ENCODE measurements around the gene SLC6A20. TPM values are rescaled to one million over a fixed set of nuclear protein-coding genes. Genes with fewer than 3 reads are reported as not detected.

Gene SLC6A20
- total RNA-seq, 1 donor from 2014 or later, result not detected

GRCh38 chr3:45841420-45841756 lies 45.1 kb upstream of the SLC6A20 start:
- ChIA-PET CTCF (interaction anchor here (0.9 to 1.4 kb wide), 8 partner anchors 9 to 97 kb away, joined by 3 to 5 read pairs (median 3); no protein-coding TSS in a partner anchor), POLR2A (interaction anchor here (2.6 kb wide), 1 partner anchor 64 kb away, joined by 8 read pairs; no protein-coding TSS in a partner anchor)
- intact Hi-C loops (cut with micrococcal nuclease), result loop anchor here (5.0 to 10.0 kb wide), 4 partner anchors 51 to 693 kb away; partner anchors contain the start of gene FYCO1
- H3K4me3 Mint-ChIP-seq, result peak overlapping the region; percentile 97
- H3K36me3 Mint-ChIP-seq (ENCODE audit: low read depth), result peaks cover 10% of the 10 kb centered on the region
- H3K9me3 Mint-ChIP-seq, result no peaks in the 10 kb centered on the region
- peak overlapping the region; percentile 93 for H3K27ac Mint-ChIP-seq
- H3K27me3 Mint-ChIP-seq, result peaks cover 2% of the 10 kb centered on the region
- no peak for TF ChIP-seq CTCF (IDR thresholded peaks at IDR 0.05)
- DNase-seq (no peak), ATAC-seq (ENCODE audit: low read depth) (peak; percentile 26)
- peaks cover 25% of the 10 kb centered on the region for H3K4me1 Mint-ChIP-seq

GRCh38 chr3:45838466-45838865 lies 42.1 kb upstream of the SLC6A20 start:
- ChIA-PET POLR2A (no interaction called here), CTCF (no interaction called here)
- H3K36me3 Mint-ChIP-seq (ENCODE audit: low read depth), result peaks cover 26% of the 10 kb centered on the region
- no peak overlapping the region for H3K27ac Mint-ChIP-seq
- DNase-seq, result no peak
- TF ChIP-seq CTCF (IDR thresholded peaks at IDR 0.05), result no peak
- H3K4me1 Mint-ChIP-seq, result peaks cover 20% of the 10 kb centered on the region
- intact Hi-C loops (cut with micrococcal nuclease), result no loop called here
- no peak for ATAC-seq (ENCODE audit: low read depth)
- H3K27me3 Mint-ChIP-seq, result peaks cover 2% of the 10 kb centered on the region
- no peaks in the 10 kb centered on the region for H3K9me3 Mint-ChIP-seq
- no peak overlapping the region for H3K4me3 Mint-ChIP-seq

GRCh38 chr3:45832699-45833098 lies 36.4 kb upstream of the SLC6A20 start:
- ChIA-PET POLR2A (interaction anchor here (0.7 kb wide), 1 partner anchor 27 kb away, joined by 4 read pairs; no protein-coding TSS in a partner anchor), CTCF (interaction anchor here (1.7 kb wide), 1 partner anchor 8 kb away, joined by 4 read pairs; no protein-coding TSS in a partner anchor)
- DNase-seq, result no peak

GRCh38 chr3:45830121-45830520 lies 33.8 kb upstream of the SLC6A20 start:
- ChIA-PET CTCF (no interaction called here), POLR2A (no interaction called here)
- no peak for DNase-seq
- H3K27me3 Mint-ChIP-seq, result no peaks in the 10 kb centered on the region
- intact Hi-C loops (cut with micrococcal nuclease), result loop anchor here (5.0 kb wide), 1 partner anchor 318 kb away; no protein-coding TSS in a partner anchor
- H3K27ac Mint-ChIP-seq, result no peak overlapping the region
- H3K9me3 Mint-ChIP-seq, result no peaks in the 10 kb centered on the region
- TF ChIP-seq CTCF (IDR thresholded peaks at IDR 0.05), result no peak
- no peak overlapping the region for H3K4me3 Mint-ChIP-seq
- no peak for ATAC-seq (ENCODE audit: low read depth)
- peaks cover 71% of the 10 kb centered on the region for H3K36me3 Mint-ChIP-seq (ENCODE audit: low read depth)
- no peaks in the 10 kb centered on the region for H3K4me1 Mint-ChIP-seq

More at GRCh38 chr3:45832699-45833098, 36.4 kb upstream of the SLC6A20 start:
- TF ChIP-seq CTCF (IDR thresholded peaks at IDR 0.05), result no peak
- Mint-ChIP-seq H3K9me3 (no peaks in the 10 kb centered on the region), H3K4me1 (no peaks in the 10 kb centered on the region), H3K27ac (no peak overlapping the region), H3K4me3 (no peak overlapping the region), H3K27me3 (no peaks in the 10 kb centered on the region), H3K36me3 (ENCODE audit: low read depth) (peaks cover 65% of the 10 kb centered on the region)
- intact Hi-C loops (cut with micrococcal nuclease), result loop anchor here (1.0 to 5.0 kb wide), 2 partner anchors 71 to 320 kb away; no protein-coding TSS in a partner anchor
- ATAC-seq (ENCODE audit: low read depth), result no peak

DNA sequence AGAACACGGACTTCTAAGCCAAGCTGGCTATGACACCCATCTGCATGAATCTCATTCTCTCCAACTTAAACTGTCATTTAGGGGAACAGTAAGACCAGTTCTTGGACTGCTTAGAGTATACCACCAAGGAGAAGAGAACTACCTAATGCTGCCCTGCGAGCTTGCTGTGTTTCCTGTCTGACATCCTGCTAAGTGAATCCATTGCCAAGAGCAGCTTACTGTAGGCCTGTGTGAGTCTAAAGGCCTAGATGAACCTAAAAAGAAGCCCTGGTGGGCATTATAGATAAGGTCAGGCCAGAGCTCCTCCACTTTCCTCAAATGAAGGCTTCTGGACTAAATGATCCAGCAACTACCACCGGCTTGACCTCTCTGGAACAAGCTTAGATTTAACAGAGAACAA lies 30.6 kb upstream of the SLC6A20 start:
- CTCF ChIA-PET, result interaction anchor here (0.9 kb wide), 1 partner anchor 66 kb away, joined by 3 read pairs; no protein-coding TSS in a partner anchor
- no peaks in the 10 kb centered on the region for H3K9me3 Mint-ChIP-seq
- H3K36me3 Mint-ChIP-seq (ENCODE audit: low read depth), result peaks cover 66% of the 10 kb centered on the region
- intact Hi-C loops (cut with micrococcal nuclease), result no loop called here
- no peak overlapping the region for H3K27ac Mint-ChIP-seq
- no peaks in the 10 kb centered on the region for H3K4me1 Mint-ChIP-seq
- no peak for ATAC-seq (ENCODE audit: low read depth)
- H3K4me3 Mint-ChIP-seq, result no peak overlapping the region
- TF ChIP-seq CTCF (IDR thresholded peaks at IDR 0.05), result no peak
- no peaks in the 10 kb centered on the region for H3K27me3 Mint-ChIP-seq
- POLR2A ChIA-PET, result no interaction called here
- no peak for DNase-seq
